Measurements from ENCODE around the gene PTPRM. TPM values are rescaled to one million over a fixed set of nuclear protein-coding genes. Genes with fewer than 3 reads are reported as not detected.

PTPRM gene
- polyA plus RNA-seq, 1 donor from 2014 or later = 126 TPM

DNA sequence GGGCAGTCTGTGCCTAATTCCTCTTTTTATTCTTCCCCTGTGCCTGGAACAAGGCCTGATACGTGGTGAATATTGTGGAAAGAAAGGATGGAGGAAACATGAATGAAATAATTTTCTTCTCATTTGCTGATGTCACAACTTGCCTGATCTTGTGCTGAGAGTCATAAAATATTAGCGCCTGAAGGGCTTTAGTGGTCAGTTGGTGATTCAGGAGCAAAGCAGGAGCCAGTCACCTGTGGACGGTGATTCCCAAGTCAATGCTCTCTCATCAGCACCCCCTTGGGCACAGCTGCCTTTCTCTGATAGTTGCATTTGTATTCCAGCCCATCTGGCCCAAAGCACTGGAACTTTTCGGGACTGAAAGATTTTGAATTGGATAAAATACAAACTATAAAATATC is 539.5 kb downstream of the PTPRM start:
- no peak overlapping the region for H3K27ac ChIP-seq (ENCODE audit: low read length)
- H4K20me1 ChIP-seq (ENCODE audit: insufficient read depth) = no peaks in the 10 kb centered on the region
- no peaks in the 10 kb centered on the region for H3K36me3 ChIP-seq (ENCODE audit: insufficient read depth, low read length)
- TF ChIP-seq, protein P1, sequence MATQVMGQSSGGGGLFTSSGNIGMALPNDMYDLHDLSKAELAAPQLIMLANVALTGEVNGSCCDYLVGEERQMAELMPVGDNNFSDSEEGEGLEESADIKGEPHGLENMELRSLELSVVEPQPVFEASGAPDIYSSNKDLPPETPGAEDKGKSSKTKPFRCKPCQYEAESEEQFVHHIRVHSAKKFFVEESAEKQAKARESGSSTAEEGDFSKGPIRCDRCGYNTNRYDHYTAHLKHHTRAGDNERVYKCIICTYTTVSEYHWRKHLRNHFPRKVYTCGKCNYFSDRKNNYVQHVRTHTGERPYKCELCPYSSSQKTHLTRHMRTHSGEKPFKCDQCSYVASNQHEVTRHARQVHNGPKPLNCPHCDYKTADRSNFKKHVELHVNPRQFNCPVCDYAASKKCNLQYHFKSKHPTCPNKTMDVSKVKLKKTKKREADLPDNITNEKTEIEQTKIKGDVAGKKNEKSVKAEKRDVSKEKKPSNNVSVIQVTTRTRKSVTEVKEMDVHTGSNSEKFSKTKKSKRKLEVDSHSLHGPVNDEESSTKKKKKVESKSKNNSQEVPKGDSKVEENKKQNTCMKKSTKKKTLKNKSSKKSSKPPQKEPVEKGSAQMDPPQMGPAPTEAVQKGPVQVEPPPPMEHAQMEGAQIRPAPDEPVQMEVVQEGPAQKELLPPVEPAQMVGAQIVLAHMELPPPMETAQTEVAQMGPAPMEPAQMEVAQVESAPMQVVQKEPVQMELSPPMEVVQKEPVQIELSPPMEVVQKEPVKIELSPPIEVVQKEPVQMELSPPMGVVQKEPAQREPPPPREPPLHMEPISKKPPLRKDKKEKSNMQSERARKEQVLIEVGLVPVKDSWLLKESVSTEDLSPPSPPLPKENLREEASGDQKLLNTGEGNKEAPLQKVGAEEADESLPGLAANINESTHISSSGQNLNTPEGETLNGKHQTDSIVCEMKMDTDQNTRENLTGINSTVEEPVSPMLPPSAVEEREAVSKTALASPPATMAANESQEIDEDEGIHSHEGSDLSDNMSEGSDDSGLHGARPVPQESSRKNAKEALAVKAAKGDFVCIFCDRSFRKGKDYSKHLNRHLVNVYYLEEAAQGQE (IDR thresholded peaks at IDR 0.05; ENCODE audit: borderline replicate concordance) = no peak
- TF ChIP-seq TAF1 (IDR thresholded peaks at IDR 0.05; ENCODE audit: low read depth) = no peak
- TF ChIP-seq RAD21 (conservative IDR thresholded peaks at IDR 0.05) = no peak
- no peak for TF ChIP-seq POLR2AphosphoS5 (IDR thresholded peaks at IDR 0.05)
- TF ChIP-seq SMC3 (conservative IDR thresholded peaks at IDR 0.05; ENCODE audit: poor library complexity) = no peak
- TF ChIP-seq EZH2 (IDR thresholded peaks at IDR 0.05; ENCODE audit: borderline replicate concordance, insufficient read depth, low read length, poor library complexity, severe bottlenecking) = no peak
- TF ChIP-seq EP300 (conservative IDR thresholded peaks at IDR 0.05; ENCODE audit: poor library complexity, severe bottlenecking) = no peak
- no peak for TF ChIP-seq MXI1 (conservative IDR thresholded peaks at IDR 0.05; ENCODE audit: poor library complexity, severe bottlenecking)
- TF ChIP-seq, protein P2, sequence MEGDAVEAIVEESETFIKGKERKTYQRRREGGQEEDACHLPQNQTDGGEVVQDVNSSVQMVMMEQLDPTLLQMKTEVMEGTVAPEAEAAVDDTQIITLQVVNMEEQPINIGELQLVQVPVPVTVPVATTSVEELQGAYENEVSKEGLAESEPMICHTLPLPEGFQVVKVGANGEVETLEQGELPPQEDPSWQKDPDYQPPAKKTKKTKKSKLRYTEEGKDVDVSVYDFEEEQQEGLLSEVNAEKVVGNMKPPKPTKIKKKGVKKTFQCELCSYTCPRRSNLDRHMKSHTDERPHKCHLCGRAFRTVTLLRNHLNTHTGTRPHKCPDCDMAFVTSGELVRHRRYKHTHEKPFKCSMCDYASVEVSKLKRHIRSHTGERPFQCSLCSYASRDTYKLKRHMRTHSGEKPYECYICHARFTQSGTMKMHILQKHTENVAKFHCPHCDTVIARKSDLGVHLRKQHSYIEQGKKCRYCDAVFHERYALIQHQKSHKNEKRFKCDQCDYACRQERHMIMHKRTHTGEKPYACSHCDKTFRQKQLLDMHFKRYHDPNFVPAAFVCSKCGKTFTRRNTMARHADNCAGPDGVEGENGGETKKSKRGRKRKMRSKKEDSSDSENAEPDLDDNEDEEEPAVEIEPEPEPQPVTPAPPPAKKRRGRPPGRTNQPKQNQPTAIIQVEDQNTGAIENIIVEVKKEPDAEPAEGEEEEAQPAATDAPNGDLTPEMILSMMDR (IDR thresholded peaks at IDR 0.05; ENCODE audit: poor library complexity, severe bottlenecking) = no peak
- no peak overlapping the region for H3K4me3 ChIP-seq (ENCODE audit: low read length)
- no peak overlapping the region for H3K9ac ChIP-seq (ENCODE audit: low read length)
- H2AFZ ChIP-seq (ENCODE audit: low read depth, low read length) = no peak overlapping the region
- H3K27me3 ChIP-seq (ENCODE audit: insufficient read depth, low read depth, low read length) = no peaks in the 10 kb centered on the region
- no peaks in the 10 kb centered on the region for H3F3A ChIP-seq (ENCODE audit: insufficient read depth, low read length, poor library complexity, severe bottlenecking)
- no peaks in the 10 kb centered on the region for H3K79me2 ChIP-seq (replicated peaks; ENCODE audit: insufficient read depth, low read length)
- peaks cover 8% of the 10 kb centered on the region for H3K9me3 ChIP-seq (ENCODE audit: low read length)
- no peak overlapping the region for H3K4me2 ChIP-seq (ENCODE audit: low read length)
- H3K9me2 ChIP-seq (ENCODE audit: insufficient read depth, low read length) = no peaks in the 10 kb centered on the region

DNA sequence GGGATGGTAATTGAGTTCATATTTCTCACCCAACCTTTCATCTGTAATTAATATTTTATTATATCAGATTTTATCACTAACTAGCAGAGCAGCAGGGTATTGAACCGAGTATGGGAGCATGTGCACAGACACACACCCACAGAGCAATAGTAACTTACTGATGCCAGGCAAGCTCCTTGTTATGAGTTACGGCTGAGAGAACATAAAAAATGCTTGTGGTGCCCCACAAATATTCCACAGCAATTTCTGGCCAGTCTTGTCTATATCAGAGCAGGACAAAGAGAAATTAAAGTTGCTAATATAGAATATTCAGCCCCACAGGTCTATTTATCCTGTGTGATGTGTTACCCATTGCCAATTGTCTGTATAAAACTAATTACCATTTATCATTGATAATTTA is 540.3 kb downstream of the PTPRM start:
- Histone ChIP-seq H3K4me3 (ENCODE audit: low read length) (no peak overlapping the region), H3K9me3 (ENCODE audit: low read length) (peaks cover 7% of the 10 kb centered on the region), H3K9me2 (ENCODE audit: insufficient read depth, low read length) (no peaks in the 10 kb centered on the region), H3K27me3 (ENCODE audit: insufficient read depth, low read depth, low read length) (no peaks in the 10 kb centered on the region), H4K20me1 (ENCODE audit: insufficient read depth) (no peaks in the 10 kb centered on the region), H3K36me3 (ENCODE audit: insufficient read depth, low read length) (no peaks in the 10 kb centered on the region), H2AFZ (ENCODE audit: low read depth, low read length) (no peak overlapping the region), H3K27ac (ENCODE audit: low read length) (no peak overlapping the region), H3K79me2 (replicated peaks; ENCODE audit: insufficient read depth, low read length) (no peaks in the 10 kb centered on the region), H3K4me2 (ENCODE audit: low read length) (no peak overlapping the region), H3F3A (ENCODE audit: insufficient read depth, low read length, poor library complexity, severe bottlenecking) (no peaks in the 10 kb centered on the region), H3K9ac (ENCODE audit: low read length) (no peak overlapping the region)
- TF ChIP-seq EZH2 (IDR thresholded peaks at IDR 0.05; ENCODE audit: borderline replicate concordance, insufficient read depth, low read length, poor library complexity, severe bottlenecking) = no peak
- TF ChIP-seq, protein P2 (IDR thresholded peaks at IDR 0.05; ENCODE audit: poor library complexity, severe bottlenecking) = no peak
- TF ChIP-seq, protein P1 (IDR thresholded peaks at IDR 0.05; ENCODE audit: borderline replicate concordance) = no peak
- TF ChIP-seq MXI1 (conservative IDR thresholded peaks at IDR 0.05; ENCODE audit: poor library complexity, severe bottlenecking) = no peak
- TF ChIP-seq POLR2AphosphoS5 (IDR thresholded peaks at IDR 0.05) = no peak
- no peak for TF ChIP-seq EP300 (conservative IDR thresholded peaks at IDR 0.05; ENCODE audit: poor library complexity, severe bottlenecking)
- no peak for TF ChIP-seq RAD21 (conservative IDR thresholded peaks at IDR 0.05)
- TF ChIP-seq TAF1 (IDR thresholded peaks at IDR 0.05; ENCODE audit: low read depth) = no peak
- no peak for TF ChIP-seq SMC3 (conservative IDR thresholded peaks at IDR 0.05; ENCODE audit: poor library complexity)
